Keratinocyte (primary cell): ENCODE results near the gene GLI3. TPM values are rescaled to one million over a fixed set of nuclear protein-coding genes. Genes with fewer than 3 reads are reported as not detected.

Source experiments
- DNase-seq: peaks from one replicate; pipeline ENCODE4 v3.0.0-alpha.2; 2011; ENCODE audit warnings: low read depth, missing footprints, low spot score
- FAIRE-seq: peaks from 2 replicates; lab custom pipeline; 2011; peaks lifted over from hg19 to GRCh38; lab: Jason Lieb, UNC
- H2AFZ ChIP-seq: 2 replicates; pipeline ENCODE4 v1.6.0; 2012; ENCODE audit warnings: low read length, control low read depth, inconsistent platforms; ENCODE audit not compliant: control insufficient read depth
- H3K27ac ChIP-seq: 2 replicates; pipeline ENCODE4 v1.5.1; 2011; ENCODE audit warnings: low read length; ENCODE audit not compliant: control insufficient read depth, insufficient read depth
- H3K27me3 ChIP-seq: 3 replicates; pipeline ENCODE4 v1.6.0; 2011; ENCODE audit warnings: low read length; ENCODE audit not compliant: control insufficient read depth, insufficient read depth; ENCODE audit errors: extremely low read depth
- H3K36me3 ChIP-seq, 2 experiments: 2 replicates in 1 of 2; 3 replicates in 1 of 2; pipeline ENCODE4 v1.5.1; 2011; ENCODE audit warnings: low read length in 2 of 2, mild to moderate bottlenecking in 1 of 2; ENCODE audit not compliant: control insufficient read depth in 2 of 2, insufficient read depth in 2 of 2; ENCODE audit errors: extremely low read depth in 1 of 2
- H3K4me1 ChIP-seq: 3 replicates; pipeline ENCODE4 v1.5.1; 2011; ENCODE audit warnings: low read length; ENCODE audit not compliant: control insufficient read depth, insufficient read depth; ENCODE audit errors: extremely low read depth
- H3K4me2 ChIP-seq: 3 replicates; pipeline ENCODE4 v1.6.0; 2011; ENCODE audit warnings: low read depth, low read length; ENCODE audit not compliant: control insufficient read depth, insufficient read depth; ENCODE audit errors: extremely low read depth
- H3K4me3 ChIP-seq, 3 experiments: fragments of 200-600 bp in 1 of 3; sonication (generic) in 1 of 3; 2 replicates in 2 of 3; 3 replicates in 1 of 3; pipeline ENCODE4 v1.5.1; 2011 to 2016; ENCODE audit warnings: low read length in 3 of 3, mild to moderate bottlenecking in 3 of 3, control low read depth in 2 of 3, inconsistent platforms in 1 of 3, low read depth in 1 of 3, mixed read lengths in 1 of 3, mixed run types in 1 of 3, moderate library complexity in 1 of 3; ENCODE audit not compliant: control insufficient read depth in 2 of 3, insufficient read depth in 2 of 3; ENCODE audit errors: extremely low read depth in 1 of 3
- H3K79me2 ChIP-seq: 2 replicates; pipeline ENCODE4 v1.6.0; 2012; ENCODE audit warnings: low read length; ENCODE audit not compliant: control insufficient read depth, insufficient read depth
- H3K9ac ChIP-seq: 3 replicates; pipeline ENCODE4 v1.6.0; 2011; ENCODE audit warnings: low read length; ENCODE audit not compliant: control insufficient read depth, insufficient read depth; ENCODE audit errors: extremely low read depth
- H3K9me1 ChIP-seq: 3 replicates; pipeline ENCODE4 v1.6.0; 2011; ENCODE audit warnings: low read length; ENCODE audit not compliant: control insufficient read depth, insufficient read depth; ENCODE audit errors: extremely low read depth
- H3K9me3 ChIP-seq: 2 replicates; pipeline ENCODE4 v1.5.1; 2012; ENCODE audit warnings: low read depth, low read length; ENCODE audit not compliant: control insufficient read depth
- H4K20me1 ChIP-seq: 3 replicates; pipeline ENCODE4 v1.6.0; 2011; ENCODE audit warnings: low read length; ENCODE audit not compliant: control insufficient read depth, insufficient read depth; ENCODE audit errors: extremely low read depth
- CTCF ChIP-seq, 3 experiments: IDR thresholded peaks in 1 of 3; conservative IDR thresholded peaks in 1 of 3; optimal IDR thresholded peaks in 1 of 3; 2 replicates in 2 of 3; 3 replicates in 1 of 3; pipeline versions ENCODE3 to v1.5.1; 2011; ENCODE audit warnings: low read length in 3 of 3, mild to moderate bottlenecking in 3 of 3, moderate library complexity in 2 of 3, control low read depth in 1 of 3, inconsistent platforms in 1 of 3; ENCODE audit not compliant: insufficient read depth in 2 of 3; ENCODE audit errors: extremely low read depth in 1 of 3
- EZH2 ChIP-seq: IDR thresholded peaks from one replicate; pipeline ENCODE4 v1.6.1; 2012; ENCODE audit warnings: inconsistent platforms, mild to moderate bottlenecking, low read length, moderate library complexity
- dilution Hi-C: fragments of 300-500 bp; cut with MboI; formaldehyde crosslinking; loops from one replicate; pipeline ENCODE4 v1.7.0; 2020; ENCODE audit warnings: low sequenced_read_pairs; ENCODE audit not compliant: extremely low pct_ligation_motif_present
- polyA plus RNA-seq, 5 experiments: library from polyadenylated mRNA; depleted of rRNA in 3 of 5; stranded (reverse) in 3 of 5; stranded (forward) in 1 of 5; unstranded in 1 of 5; fragments of >200 nt; gene quantifications; 1 replicate in 1 of 5; 2 replicates in 3 of 5; 3 replicates in 1 of 5; pipeline versions ENCODE4 v1.2.1 to v1.2.3, GENCODE V29; 2011 to 2012; ENCODE audit warnings: missing spikeins in 2 of 5, low read depth in 1 of 5, low replicate concordance in 1 of 5

GLI3 gene
- polyA plus RNA-seq, 1 donor (not counting 4 experiments of a cell fraction or from before 2014, with no cell fraction given): 3.6 TPM

- dilution Hi-C loops: no loop called here
- peaks cover 13 to 22% of the 10 kb centered on the region in 2 experiments for H3K36me3 ChIP-seq
- no peaks in the 10 kb centered on the region for H3K9me3 ChIP-seq
- no peak overlapping the region for H2AFZ ChIP-seq
- no peaks in the 10 kb centered on the region for H4K20me1 ChIP-seq
- no peaks in the 10 kb centered on the region for H3K9me1 ChIP-seq
- H3K27ac ChIP-seq: no peak overlapping the region
- no peaks in the 10 kb centered on the region for H3K4me1 ChIP-seq
- TF ChIP-seq EZH2: no peak
- no peak for TF ChIP-seq CTCF (optimal IDR thresholded peaks at IDR 0.05 in 1 of 3, IDR thresholded peaks at IDR 0.05 in 1 of 3, conservative IDR thresholded peaks at IDR 0.05 in 1 of 3; ENCODE audit: extremely low read depth in 1 of 3, insufficient read depth in 2 of 3, low read length in 3 of 3)
- no peaks in the 10 kb centered on the region for H3K27me3 ChIP-seq
- peak; percentile 23 for FAIRE-seq
- H3K4me2 ChIP-seq: no peak overlapping the region
- H3K9ac ChIP-seq: no peak overlapping the region
- no peak overlapping the region for H3K4me3 ChIP-seq
- no peak for DNase-seq
- H3K79me2 ChIP-seq: no peaks in the 10 kb centered on the region
These were observed 260.6 kb downstream of the GLI3 start for GRCh38 chr7:41976411-41976810.

GRCh38 chr7:41975849-41976248 lies 261.2 kb downstream of the GLI3 start:
- TF ChIP-seq EZH2: no peak
- TF ChIP-seq CTCF (optimal IDR thresholded peaks at IDR 0.05 in 1 of 3, IDR thresholded peaks at IDR 0.05 in 1 of 3, conservative IDR thresholded peaks at IDR 0.05 in 1 of 3; ENCODE audit: extremely low read depth in 1 of 3, insufficient read depth in 2 of 3, low read length in 3 of 3): no peak
- no peaks in the 10 kb centered on the region for H3K79me2 ChIP-seq
- no peak overlapping the region for H3K4me3 ChIP-seq
- dilution Hi-C loops: no loop called here
- H3K36me3 ChIP-seq: peaks cover 13 to 22% of the 10 kb centered on the region in 2 experiments
- H3K9me3 ChIP-seq: no peaks in the 10 kb centered on the region
- no peak for FAIRE-seq
- no peak for DNase-seq
- no peak overlapping the region for H3K9ac ChIP-seq
- H4K20me1 ChIP-seq: no peaks in the 10 kb centered on the region
- H2AFZ ChIP-seq: no peak overlapping the region
- no peak overlapping the region for H3K27ac ChIP-seq
- no peaks in the 10 kb centered on the region for H3K9me1 ChIP-seq
- H3K4me1 ChIP-seq: no peaks in the 10 kb centered on the region
- H3K4me2 ChIP-seq: no peak overlapping the region
- no peaks in the 10 kb centered on the region for H3K27me3 ChIP-seq
